ENCODE results near the gene CLASP1. TPM values are rescaled to one million over a fixed set of nuclear protein-coding genes. Genes with fewer than 3 reads are reported as not detected.

Gene CLASP1
- total and polyA plus RNA-seq, 8 donors: 5.7 to 188 (median 20.8) TPM

DNA sequence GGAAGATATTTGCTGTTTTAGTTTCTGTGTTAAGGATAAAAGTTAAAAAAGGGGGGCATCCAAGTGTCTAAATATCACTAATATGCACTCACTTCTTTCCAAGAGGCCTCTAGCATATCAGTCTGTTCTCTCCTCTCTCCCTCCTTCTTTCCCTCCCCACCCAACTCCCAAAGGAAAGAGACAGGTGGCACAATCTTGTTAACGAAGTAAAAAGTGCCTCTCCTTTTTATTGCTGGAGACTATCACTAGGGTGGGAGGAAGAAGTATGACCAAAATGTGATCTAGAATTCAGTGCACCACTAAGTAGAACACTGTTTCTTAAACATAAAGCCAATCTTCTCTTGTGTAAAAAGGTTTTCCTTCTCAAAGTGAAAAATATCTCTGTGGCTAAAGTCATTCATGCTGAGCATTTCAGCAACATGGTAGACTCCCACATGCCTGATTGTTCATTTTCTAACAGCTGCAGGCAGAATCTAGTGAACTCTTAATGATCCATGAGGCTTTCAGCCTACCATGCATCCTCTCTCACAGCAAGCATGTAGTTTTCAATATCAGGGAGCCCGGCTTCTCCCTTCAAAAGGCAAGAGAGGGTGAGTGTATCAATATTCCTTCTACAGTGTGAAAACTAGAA, 79.1 kb downstream of the CLASP1 start:
- intact Hi-C loops (cut with DNase I; ENCODE audit: low total_unique reads): no loop called here
- Histone ChIP-seq H3K9me3 (no peaks in the 10 kb centered on the region), H3K36me3 (peaks cover 0 to 8% (median 6%) of the 10 kb centered on the region in 4 donors), H3K4me3 (no peak overlapping the region), H3K27ac (no peak overlapping the region), H3K27me3 (no peaks in the 10 kb centered on the region), H3K4me1 (peaks cover 0 to 35% (median 17%) of the 10 kb centered on the region in 4 donors)
- no peak for TF ChIP-seq CTCF (IDR thresholded peaks at IDR 0.05)
- no peak for TF ChIP-seq EP300 (IDR thresholded peaks at IDR 0.05)
- TF ChIP-seq POLR2AphosphoS5 (IDR thresholded peaks at IDR 0.05): no peak
- TF ChIP-seq POLR2A (IDR thresholded peaks at IDR 0.05): no peak
- DNase-seq: no peak
- 87 to 97% (median 94%) methylated on average over 2 of the region's 2 CpGs for WGBS, 5 donors

DNA sequence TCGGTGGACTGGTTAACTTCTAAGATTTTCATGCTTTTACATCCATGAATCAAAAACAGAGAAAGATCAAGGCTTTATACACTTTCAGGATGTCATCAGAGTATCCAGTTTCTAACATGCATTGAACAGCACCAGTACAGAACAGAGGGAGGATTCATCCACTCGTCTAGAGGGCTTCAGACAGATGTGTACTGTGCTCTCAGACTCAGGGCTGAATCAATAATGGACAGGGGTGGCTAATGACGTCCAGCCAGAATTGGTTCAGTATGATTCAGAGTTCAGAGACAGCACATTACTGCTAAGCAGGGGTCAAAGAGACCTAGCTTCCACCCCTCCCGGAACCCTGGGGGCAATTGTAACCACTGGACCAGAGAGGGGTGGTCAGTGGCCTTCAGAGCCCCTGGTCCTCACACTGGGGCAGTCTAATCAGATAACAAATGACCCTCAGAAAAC, 81.3 kb downstream of the CLASP1 start:
- Histone ChIP-seq H3K9me3 (no peaks in the 10 kb centered on the region), H3K27ac (no peak overlapping the region), H3K36me3 (peaks cover 0 to 8% (median 6%) of the 10 kb centered on the region in 4 donors), H3K4me3 (no peak overlapping the region), H3K4me1 (peaks cover 0 to 41% (median 21%) of the 10 kb centered on the region in 4 donors), H3K27me3 (no peaks in the 10 kb centered on the region)
- intact Hi-C loops (cut with DNase I; ENCODE audit: low total_unique reads): no loop called here
- TF ChIP-seq POLR2A (IDR thresholded peaks at IDR 0.05) (no peak), POLR2AphosphoS5 (IDR thresholded peaks at IDR 0.05) (no peak), EP300 (IDR thresholded peaks at IDR 0.05) (no peak), CTCF (IDR thresholded peaks at IDR 0.05) (no peak)
- peak in 1 of 2 donors; percentile 17 for DNase-seq
- 40 to 50% (median 47%) methylated on average over 4 of the region's 4 CpGs for WGBS, 5 donors

DNA sequence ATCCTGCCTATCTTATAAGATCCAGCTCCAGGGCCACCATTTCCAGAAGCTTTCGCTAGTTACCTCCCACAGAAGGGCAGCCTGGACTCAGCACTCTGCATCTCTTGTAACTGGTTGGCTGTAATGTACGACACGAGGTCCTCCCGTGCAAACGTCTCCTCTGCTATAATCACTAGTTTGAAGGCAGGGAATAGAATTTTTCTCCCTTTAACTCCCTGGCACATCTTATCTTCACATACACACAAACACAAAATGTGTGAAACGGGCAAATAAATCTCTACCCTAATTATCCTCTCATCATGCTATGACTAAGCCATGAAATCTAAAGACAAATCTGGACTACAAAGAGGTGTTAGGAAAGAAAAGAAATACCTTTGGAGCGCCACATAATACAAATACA, 81.8 kb downstream of the CLASP1 start:
- H3K27me3 ChIP-seq: no peaks in the 10 kb centered on the region
- peaks cover 0 to 44% (median 24%) of the 10 kb centered on the region in 4 donors for H3K4me1 ChIP-seq
- DNase-seq: no peak
- no peaks in the 10 kb centered on the region for H3K9me3 ChIP-seq
- H3K36me3 ChIP-seq: peaks cover 0 to 8% (median 6%) of the 10 kb centered on the region in 4 donors
- no peak overlapping the region for H3K4me3 ChIP-seq
- no peak for TF ChIP-seq POLR2A (IDR thresholded peaks at IDR 0.05)
- no peak for TF ChIP-seq CTCF (IDR thresholded peaks at IDR 0.05)
- TF ChIP-seq EP300 (IDR thresholded peaks at IDR 0.05): no peak
- no peak for TF ChIP-seq POLR2AphosphoS5 (IDR thresholded peaks at IDR 0.05)
- no peak overlapping the region for H3K27ac ChIP-seq
- intact Hi-C loops (cut with DNase I; ENCODE audit: low total_unique reads): no loop called here
- 37 to 68% (median 50%) methylated on average over 7 of the region's 7 CpGs for WGBS, 5 donors

DNA sequence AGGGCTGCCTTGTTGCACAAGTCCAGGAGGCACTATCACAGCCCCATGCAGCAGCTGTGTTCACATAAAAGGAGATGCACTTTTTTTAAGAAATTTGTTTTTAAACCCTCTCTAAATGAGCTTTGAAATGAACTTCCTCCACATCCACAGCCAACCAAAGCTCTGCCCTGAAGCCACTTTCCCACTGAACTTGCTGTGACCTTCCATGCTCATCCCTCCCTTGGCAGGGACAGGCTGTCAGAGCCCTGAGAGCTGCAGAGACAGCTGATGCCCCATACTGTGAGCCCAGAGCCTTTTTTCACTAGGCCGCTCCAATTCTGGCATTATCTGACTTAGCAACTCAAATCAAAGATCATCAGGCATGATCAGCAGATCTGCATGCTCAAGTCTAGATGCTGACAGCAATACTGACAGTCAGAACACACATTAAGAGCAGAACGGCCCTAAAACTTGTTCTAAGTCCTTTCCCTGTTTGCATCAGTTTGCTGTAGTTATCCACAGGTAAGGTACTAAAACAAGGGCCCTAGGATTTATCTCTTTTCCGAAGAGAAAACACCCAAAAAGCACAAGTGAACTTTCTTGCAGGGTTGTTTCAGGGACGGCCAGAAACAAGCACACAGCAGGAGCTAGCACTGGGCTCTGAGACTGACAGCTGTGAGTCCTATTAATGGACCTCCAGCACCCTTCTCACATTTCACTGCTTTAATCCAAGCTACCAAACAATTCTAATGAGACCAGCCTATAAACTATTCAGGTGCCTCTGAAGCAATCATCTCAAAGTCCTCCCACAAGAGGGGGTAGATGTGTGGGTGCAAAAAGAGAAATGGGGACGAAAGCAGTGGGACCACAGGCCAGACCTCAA, 83.6 kb downstream of the CLASP1 start:
- Histone ChIP-seq H3K27me3 (no peaks in the 10 kb centered on the region), H3K4me3 (no peak overlapping the region), H3K9me3 (no peaks in the 10 kb centered on the region), H3K4me1 (peaks cover 0 to 57% (median 29%) of the 10 kb centered on the region in 4 donors), H3K27ac (no peak overlapping the region), H3K36me3 (peaks cover 0 to 8% (median 0%) of the 10 kb centered on the region in 4 donors)
- DNase-seq: no peak
- WGBS, 5 donors: 74 to 88% (median 82%) methylated on average over 5 of the region's 5 CpGs
- TF ChIP-seq CTCF (IDR thresholded peaks at IDR 0.05): no peak
- TF ChIP-seq EP300 (IDR thresholded peaks at IDR 0.05): no peak
- TF ChIP-seq POLR2A (IDR thresholded peaks at IDR 0.05): no peak
- TF ChIP-seq POLR2AphosphoS5 (IDR thresholded peaks at IDR 0.05): no peak
- intact Hi-C loops (cut with DNase I; ENCODE audit: low total_unique reads): no loop called here

Data from stomach (tissue), 9 donors.